Caco-2 (cell line): ENCODE data around the gene DRD4. TPM values are rescaled to one million over a fixed set of nuclear protein-coding genes. Genes with fewer than 3 reads are reported as not detected.
A peak's percentile ranks its signal among the peaks of the same experiment; 100 is the strongest.

ENCODE experiments used
- BruUV-seq: library from RNA; stranded (reverse); fragments of 400-500 nt; replicated peaks from 2 replicates; lab custom pipeline; 2021; lab: Mats Ljungman, UMichigan
- CTCF ChIA-PET: fragments of 300-600 bp; sonication (Branson Sonifier 250); formaldehyde crosslinking; loops from one replicate; lab custom pipeline; 2022; ENCODE audit warnings: antibody characterized with exemption; lab: Charles Lee
- POLR2A ChIA-PET: fragments of 300-600 bp; sonication (Branson Sonifier 250); formaldehyde crosslinking; loops from one replicate; lab custom pipeline; 2022; ENCODE audit warnings: antibody characterized with exemption; lab: Charles Lee
- DNase-seq, 2 experiments: peaks; one replicate each; pipeline versions ENCODE4 v3.0.0 to v3.0.0-alpha.2; 2020 to 2022
- H3K27me3 ChIP-seq: replicated peaks from 2 replicates; pipeline ENCODE4 v1.6.0; 2011; ENCODE audit warnings: low read length; ENCODE audit not compliant: control insufficient read depth, insufficient read depth
- H3K36me3 ChIP-seq: 2 replicates; pipeline ENCODE4 v1.5.1; 2011; ENCODE audit warnings: low read length; ENCODE audit not compliant: control insufficient read depth, insufficient read depth
- H3K4me1 ChIP-seq: fragments of 250-450 bp; sonication (Bioruptor Pico); 2 replicates; pipeline ENCODE4 v1.5.1; 2020; ENCODE audit warnings: mild to moderate bottlenecking
- H3K4me3 ChIP-seq: 2 replicates; pipeline ENCODE4 v1.5.1; 2011; ENCODE audit warnings: low read depth, mild to moderate bottlenecking, control low read depth, low read length
- H3K9me3 ChIP-seq: fragments of 250-450 bp; sonication (Bioruptor Pico); 2 replicates; pipeline ENCODE4 v1.5.1; 2020; ENCODE audit warnings: mild to moderate bottlenecking, moderate library complexity
- H3K27ac Mint-ChIP-seq: one replicate; pipeline ENCODE4 v1.8.0; 2022; ENCODE audit warnings: mixed read lengths; ENCODE audit not compliant: unreplicated experiment
- H3K27me3 Mint-ChIP-seq: one replicate; pipeline ENCODE4 v1.8.0; 2022; ENCODE audit warnings: mixed read lengths; ENCODE audit not compliant: insufficient read depth, unreplicated experiment
- H3K36me3 Mint-ChIP-seq: one replicate; pipeline ENCODE4 v1.8.0; 2022; ENCODE audit warnings: mild to moderate bottlenecking, mixed read lengths; ENCODE audit not compliant: insufficient read depth, unreplicated experiment
- H3K4me1 Mint-ChIP-seq: one replicate; pipeline ENCODE4 v1.8.0; 2022; ENCODE audit warnings: low read depth, mixed read lengths; ENCODE audit not compliant: unreplicated experiment
- H3K4me3 Mint-ChIP-seq: one replicate; pipeline ENCODE4 v1.8.0; 2022; ENCODE audit warnings: mild to moderate bottlenecking, moderate library complexity, mixed read lengths; ENCODE audit not compliant: unreplicated experiment
- H3K9me3 Mint-ChIP-seq: one replicate; pipeline ENCODE4 v1.8.0; 2022; ENCODE audit warnings: mixed read lengths; ENCODE audit not compliant: unreplicated experiment
- CTCF ChIP-seq, 2 experiments: fragments of 200-600 bp in 1 of 2; IDR thresholded peaks; 1 replicate in 1 of 2; 2 replicates in 1 of 2; pipeline versions ENCODE4 v1.5.1 to v1.8.0; 2011 to 2022; ENCODE audit warnings: antibody characterized with exemption in 1 of 2, control low read depth in 1 of 2, inconsistent platforms in 1 of 2, low read depth in 1 of 2, low read length in 1 of 2, mild to moderate bottlenecking in 1 of 2, moderate library complexity in 1 of 2; ENCODE audit not compliant: insufficient read depth in 1 of 2, severe bottlenecking in 1 of 2, unreplicated experiment in 1 of 2
- intact Hi-C: fragments of 100-400 bp; cut with micrococcal nuclease; formaldehyde crosslinking; loops from one replicate; pipeline ENCODE4 v1.10.0; 2022; ENCODE audit not compliant: unreplicated experiment
- total RNA-seq: library from RNA; stranded (reverse); gene quantifications from 2 replicates; pipeline ENCODE4 v1.2.3, GENCODE V29; 2022

Gene DRD4
- total RNA-seq, 1 experiment from 2014 or later = 1.0 TPM

GRCh38 chr11:596374-596773 is 40.7 kb upstream of the DRD4 start:
- peaks cover 93% of the 10 kb centered on the region for H3K36me3 Mint-ChIP-seq
- no peaks in the 10 kb centered on the region for H3K27me3 Mint-ChIP-seq
- peaks cover 4% of the 10 kb centered on the region for H3K36me3 ChIP-seq

GRCh38 chr11:597166-597725 is 39.8 kb upstream of the DRD4 start:
- Mint-ChIP-seq H3K27me3 (no peaks in the 10 kb centered on the region), H3K4me3 (no peak overlapping the region), H3K36me3 (peaks cover 93% of the 10 kb centered on the region), H3K27ac (peak overlapping the region; percentile 42), H3K4me1 (no peaks in the 10 kb centered on the region), H3K9me3 (no peaks in the 10 kb centered on the region)
- peak in 1 of 2 experiments; percentile 26 for TF ChIP-seq CTCF (IDR thresholded peaks at IDR 0.05; ENCODE audit: insufficient read depth in 1 of 2, low read depth in 1 of 2, low read length in 1 of 2, severe bottlenecking in 1 of 2, unreplicated experiment in 1 of 2)
- peaks cover 4% of the 10 kb centered on the region for H3K36me3 ChIP-seq
- peak in 1 of 2 experiments; percentile 36 for DNase-seq
- no TSS peak for BruUV-seq
- POLR2A ChIA-PET = no interaction called here
- H3K4me3 ChIP-seq = no peak overlapping the region
- CTCF ChIA-PET = no interaction called here
- H3K9me3 ChIP-seq = no peaks in the 10 kb centered on the region
- H3K27me3 ChIP-seq = no peaks in the 10 kb centered on the region
- H3K4me1 ChIP-seq = no peaks in the 10 kb centered on the region
- intact Hi-C loops = no loop called here

More at GRCh38 chr11:596374-596773, 40.7 kb upstream of the DRD4 start:
- BruUV-seq = no TSS peak
- intact Hi-C loops = no loop called here
- CTCF ChIA-PET = no interaction called here
- Histone ChIP-seq H3K27me3 (no peaks in the 10 kb centered on the region), H3K4me1 (no peaks in the 10 kb centered on the region), H3K4me3 (no peak overlapping the region), H3K9me3 (no peaks in the 10 kb centered on the region)
- POLR2A ChIA-PET = no interaction called here
- Mint-ChIP-seq H3K4me3 (no peak overlapping the region), H3K9me3 (no peaks in the 10 kb centered on the region), H3K4me1 (no peaks in the 10 kb centered on the region), H3K27ac (peak overlapping the region; percentile 42)
- no peak for DNase-seq
- TF ChIP-seq CTCF (IDR thresholded peaks at IDR 0.05; ENCODE audit: insufficient read depth in 1 of 2, low read depth in 1 of 2, low read length in 1 of 2, severe bottlenecking in 1 of 2, unreplicated experiment in 1 of 2) = no peak

- Histone ChIP-seq H3K4me3 (no peak overlapping the region), H3K4me1 (no peaks in the 10 kb centered on the region), H3K36me3 (peaks cover 4% of the 10 kb centered on the region), H3K27me3 (no peaks in the 10 kb centered on the region), H3K9me3 (no peaks in the 10 kb centered on the region)
- Mint-ChIP-seq H3K36me3 (peaks cover 91% of the 10 kb centered on the region), H3K9me3 (no peaks in the 10 kb centered on the region), H3K4me1 (no peaks in the 10 kb centered on the region), H3K27me3 (no peaks in the 10 kb centered on the region), H3K4me3 (no peak overlapping the region), H3K27ac (no peak overlapping the region)
- no peak for TF ChIP-seq CTCF (IDR thresholded peaks at IDR 0.05; ENCODE audit: insufficient read depth in 1 of 2, low read depth in 1 of 2, low read length in 1 of 2, severe bottlenecking in 1 of 2, unreplicated experiment in 1 of 2)
- intact Hi-C loops = no loop called here
- ChIA-PET CTCF (no interaction called here), POLR2A (no interaction called here)
- peak in 1 of 2 experiments; percentile 28 for DNase-seq
- no TSS peak for BruUV-seq
Observed at GRCh38 chr11:598005-598680, 38.9 kb upstream of the DRD4 start.
